ENCODE results near the gene SLC17A8. TPM values are rescaled to one million over a fixed set of nuclear protein-coding genes. Genes with fewer than 3 reads are reported as not detected.
"Not testable (repeated sequence)": the region's sequence is repeated elsewhere in the genome, so short reads cannot be mapped to it uniquely, and the experiment has no call there.

Gene SLC17A8
- total RNA-seq, 2 donors from 2014 or later = not detected

GRCh38 chr12:100403446-100403845, 46.6 kb downstream of the SLC17A8 start:
- intact Hi-C loops (cut with DNase I) = no loop called here
- no peak for DNase-seq (ENCODE audit: low spot score)

DNA sequence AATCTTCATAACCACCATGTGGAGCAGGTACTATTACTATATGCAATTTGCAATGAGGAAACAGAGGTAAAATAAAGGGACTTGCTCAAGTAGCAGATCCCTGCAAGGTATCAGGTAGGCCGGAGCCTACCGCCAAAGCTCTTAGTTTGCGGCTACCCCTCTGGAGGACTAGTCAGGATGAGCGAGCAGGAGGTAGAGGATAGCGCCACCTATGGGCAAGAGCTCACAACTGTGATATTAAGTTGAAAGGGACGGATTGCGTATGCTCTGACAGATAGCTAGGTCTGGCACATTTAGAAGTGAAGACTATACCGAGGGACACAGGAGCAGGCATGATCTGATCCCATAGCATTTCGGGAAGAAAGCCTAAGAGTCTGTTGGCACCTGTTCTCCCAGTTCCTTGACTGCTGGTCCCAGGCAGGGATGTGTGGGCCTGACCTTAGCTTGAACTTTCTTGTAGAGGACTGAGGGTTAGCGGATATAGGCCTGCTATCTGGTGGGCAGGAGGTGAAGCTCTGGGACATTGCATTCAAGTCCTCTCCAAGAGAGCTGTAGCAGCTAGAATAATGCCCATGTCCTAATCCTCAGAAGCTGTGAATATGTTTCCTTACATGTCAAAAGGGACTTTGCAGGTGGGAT, 48.0 kb downstream of the SLC17A8 start:
- DNase-seq (ENCODE audit: low spot score) = no peak
- intact Hi-C loops (cut with DNase I) = no loop called here

DNA sequence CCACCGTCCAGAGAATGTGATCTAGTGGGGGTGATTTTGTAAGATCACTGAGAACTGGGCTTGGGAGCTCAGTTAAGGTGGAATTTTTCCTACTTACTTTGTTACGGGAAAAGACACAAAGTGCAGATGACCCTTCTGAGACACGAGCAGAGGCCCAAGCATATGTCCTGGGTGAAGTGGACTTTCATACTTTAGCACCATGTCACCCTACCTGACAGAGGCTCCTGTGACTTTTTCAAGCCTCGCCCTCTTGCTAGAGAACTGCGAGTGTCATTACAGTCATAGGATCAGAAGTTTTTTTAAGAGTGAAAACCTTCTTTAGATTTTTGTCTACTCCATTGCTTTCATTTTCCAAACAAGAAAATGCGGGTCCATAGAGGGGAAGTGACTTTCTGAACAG, 56.1 kb downstream of the SLC17A8 start:
- DNase-seq (ENCODE audit: low spot score) = no peak
- intact Hi-C loops (cut with DNase I) = no loop called here

DNA sequence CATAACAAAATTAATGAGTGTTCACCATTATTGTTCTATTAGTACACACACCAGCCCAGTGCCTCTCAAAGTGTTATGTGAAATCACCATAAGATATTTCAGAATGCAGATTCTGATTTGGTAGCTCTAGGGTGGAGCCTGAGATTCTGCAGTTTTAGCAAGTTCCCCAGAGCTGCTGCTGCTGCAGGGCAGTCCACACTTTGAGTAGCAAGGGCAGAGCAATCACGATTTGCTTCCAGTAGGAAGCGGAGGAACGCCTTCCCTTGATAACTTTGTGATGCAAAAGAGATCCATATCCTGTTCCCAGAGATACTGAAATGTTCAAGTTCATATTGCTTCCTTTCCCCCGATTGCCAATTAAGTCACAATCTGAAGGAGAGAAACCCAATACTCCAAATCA, 57.9 kb downstream of the SLC17A8 start:
- intact Hi-C loops (cut with DNase I) = no loop called here
- DNase-seq (ENCODE audit: low spot score) = no peak

DNA sequence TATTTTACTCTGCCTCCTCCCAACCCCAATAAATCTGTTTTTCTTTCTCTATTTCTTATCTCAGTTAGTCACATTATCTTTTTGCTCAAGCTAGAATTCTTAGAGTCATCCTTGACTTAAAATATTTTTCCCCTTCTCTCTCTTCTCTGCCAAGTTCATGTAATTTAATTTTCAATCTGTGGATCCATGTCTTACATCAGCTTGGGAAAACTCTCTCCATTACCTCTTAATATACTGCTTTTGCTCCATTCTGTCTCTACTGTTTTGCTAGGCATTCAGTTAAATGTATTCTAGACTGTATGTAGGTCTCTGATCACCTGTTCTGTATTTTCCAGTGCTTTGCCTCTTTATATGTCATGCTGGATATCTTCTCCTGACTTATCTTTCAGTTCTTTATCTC, 65.8 kb downstream of the SLC17A8 start:
- DNase-seq (ENCODE audit: low spot score) = no peak
- intact Hi-C loops (cut with DNase I) = no loop called here

DNA sequence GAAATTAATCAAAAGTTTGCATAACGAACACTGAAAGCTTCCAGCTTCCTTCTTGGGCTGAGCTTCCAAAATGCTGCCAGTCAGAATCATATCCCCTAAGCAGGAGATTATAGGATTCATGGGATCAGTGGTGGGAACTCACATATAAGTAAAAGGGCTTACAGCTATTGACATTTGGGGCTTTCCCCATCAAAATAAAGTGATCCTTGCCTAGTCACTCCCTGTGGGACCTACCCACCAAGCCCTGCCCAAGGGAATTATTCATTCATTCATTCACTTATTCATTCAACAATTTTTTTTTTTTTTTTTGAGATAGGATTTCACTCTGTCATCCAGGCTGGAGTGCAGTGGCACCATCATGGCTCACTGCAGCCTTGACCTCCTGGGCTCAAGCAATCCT, 69.3 kb downstream of the SLC17A8 start:
- intact Hi-C loops (cut with DNase I) = no loop called here
- DNase-seq (ENCODE audit: low spot score) = no peak

DNA sequence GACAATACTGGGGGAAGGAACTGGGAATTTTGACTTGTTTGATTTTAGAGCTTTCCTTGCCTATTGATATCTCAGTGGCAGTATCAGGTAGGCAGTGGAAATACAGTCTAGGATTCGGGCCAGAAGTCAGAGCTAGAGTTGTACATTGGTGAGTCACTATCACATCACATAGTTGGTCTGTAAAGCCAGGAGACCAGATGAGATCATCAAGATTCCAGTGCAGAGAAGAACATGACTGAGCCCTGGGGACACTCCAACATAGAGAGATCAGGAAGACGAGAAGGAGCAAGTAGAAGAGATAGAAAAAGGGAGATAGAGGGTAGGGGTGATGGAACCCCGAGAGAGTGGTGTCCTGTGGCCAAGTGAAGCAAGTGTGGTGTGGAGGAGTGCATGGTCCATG, 70.2 kb downstream of the SLC17A8 start:
- intact Hi-C loops (cut with DNase I) = no loop called here
- DNase-seq (ENCODE audit: low spot score) = no peak

DNA sequence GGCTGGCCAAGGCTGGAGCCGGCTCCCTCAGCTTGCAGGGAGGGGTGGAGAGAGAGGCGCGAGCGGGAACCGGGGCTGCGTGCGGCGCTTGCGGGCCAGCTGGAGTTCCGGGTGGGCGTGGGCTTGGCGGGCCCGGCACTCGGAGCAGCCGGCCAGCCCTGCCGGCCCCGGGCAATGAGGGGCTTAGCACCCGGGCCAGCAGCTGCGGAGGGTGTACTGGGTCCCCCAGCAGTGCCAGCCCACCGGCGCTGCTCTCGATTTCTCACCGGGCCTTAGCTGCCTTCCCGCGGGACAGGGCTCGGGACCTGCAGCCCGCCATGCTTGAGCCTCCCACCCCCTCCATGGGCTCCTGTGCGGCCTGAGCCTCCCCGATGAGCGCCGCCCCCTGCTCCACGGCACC, 73.4 kb downstream of the SLC17A8 start:
- DNase-seq (ENCODE audit: low spot score); intact Hi-C loops (cut with DNase I): not testable (repeated sequence)

- no peak for DNase-seq (ENCODE audit: low spot score)
- intact Hi-C loops (cut with DNase I) = no loop called here
These were observed 76.8 kb downstream of the SLC17A8 start for GRCh38 chr12:100433701-100434100.

DNA sequence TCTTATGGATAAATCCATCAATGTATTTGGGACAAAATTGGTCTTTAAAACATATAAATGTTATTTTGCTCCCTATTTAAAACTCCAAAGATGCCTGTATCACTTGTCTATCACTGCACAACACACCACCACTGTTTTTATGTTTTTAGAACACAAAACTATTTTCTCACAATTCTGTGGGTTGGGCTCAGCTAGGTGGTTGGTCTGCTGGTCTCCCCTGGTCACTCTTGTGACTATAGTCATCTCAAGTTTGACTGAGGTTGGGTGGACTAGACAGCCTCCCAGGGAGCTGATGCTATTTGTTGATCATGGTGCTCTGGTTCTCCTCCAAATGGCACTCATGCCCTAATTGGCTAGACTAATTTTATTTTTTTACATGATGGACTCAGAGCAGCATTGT, 77.3 kb downstream of the SLC17A8 start:
- intact Hi-C loops (cut with DNase I) = no loop called here
- DNase-seq (ENCODE audit: low spot score) = no peak

- no peak for DNase-seq (ENCODE audit: low spot score)
- intact Hi-C loops (cut with DNase I) = no loop called here
These were observed 79.1 kb downstream of the SLC17A8 start for GRCh38 chr12:100435957-100436356.

DNA sequence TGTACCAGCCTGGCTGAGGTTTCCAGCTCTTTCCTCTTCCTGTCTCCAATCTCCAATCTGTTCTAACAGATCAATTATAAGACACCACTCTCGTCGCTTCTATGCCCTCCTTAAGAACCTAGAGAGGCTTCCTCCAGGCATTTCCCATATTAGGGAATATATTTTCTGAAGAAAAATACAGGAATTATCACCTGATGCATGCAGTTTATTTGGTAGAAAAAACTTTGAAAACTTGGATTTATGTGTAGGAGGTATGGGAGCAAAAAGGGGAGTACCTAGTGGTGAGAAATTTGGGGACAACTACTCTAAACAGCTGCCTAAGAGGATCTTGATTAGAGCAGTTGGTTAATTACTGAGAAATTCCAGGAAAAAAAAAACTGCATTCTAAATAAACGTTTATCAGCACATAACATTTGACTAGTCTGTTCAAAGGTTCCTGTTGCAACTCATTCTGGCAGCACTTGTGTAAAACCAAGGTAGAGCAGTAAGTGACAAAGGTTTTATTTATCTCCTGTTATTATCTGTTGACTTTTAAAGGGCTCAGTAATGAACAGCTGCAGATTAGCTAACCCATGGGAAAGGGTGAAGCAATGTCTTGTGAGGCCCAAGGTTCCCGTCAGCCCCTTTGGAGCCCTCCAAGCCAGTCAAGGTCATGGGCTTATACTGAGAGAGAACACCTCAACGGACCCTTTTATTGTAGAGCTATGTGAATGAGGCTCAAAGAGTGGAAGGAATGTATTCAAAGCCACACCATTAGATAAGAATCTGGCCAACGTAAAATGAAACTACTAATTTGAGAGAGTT, 80.4 kb downstream of the SLC17A8 start:
- no peak for DNase-seq (ENCODE audit: low spot score)
- intact Hi-C loops (cut with DNase I) = no loop called here

- intact Hi-C loops (cut with DNase I) = no loop called here
- no peak for DNase-seq (ENCODE audit: low spot score)
These were observed 82.9 kb downstream of the SLC17A8 start for GRCh38 chr12:100439797-100440196.

DNA sequence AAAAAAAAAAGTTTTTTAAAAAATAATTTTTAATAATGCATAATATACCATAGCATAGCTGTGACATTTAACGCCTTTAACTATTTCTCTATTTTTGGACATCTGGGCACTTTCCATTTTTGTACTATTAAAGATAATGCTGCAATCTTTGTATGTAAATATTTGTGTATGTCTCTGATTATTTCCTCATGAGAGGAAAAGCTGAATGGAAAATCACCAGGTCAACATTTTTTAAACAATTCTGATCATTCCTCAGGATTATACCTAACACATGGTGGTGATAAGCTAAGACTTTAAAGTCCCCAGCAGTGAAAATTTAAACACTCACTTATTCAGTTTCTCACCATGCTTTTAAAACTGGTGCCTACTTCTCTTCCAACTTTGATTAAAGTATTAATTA, 85.5 kb downstream of the SLC17A8 start:
- intact Hi-C loops (cut with DNase I) = no loop called here
- DNase-seq (ENCODE audit: low spot score) = no peak

- intact Hi-C loops (cut with DNase I) = no loop called here
- DNase-seq (ENCODE audit: low spot score) = no peak
These were observed 86.6 kb downstream of the SLC17A8 start for GRCh38 chr12:100443434-100443833.

GRCh38 chr12:100445081-100445481, 88.2 kb downstream of the SLC17A8 start:
- intact Hi-C loops (cut with DNase I) = no loop called here
- DNase-seq (ENCODE audit: low spot score) = no peak

GRCh38 chr12:100447381-100447780, 90.5 kb downstream of the SLC17A8 start:
- DNase-seq (ENCODE audit: low spot score) = no peak
- intact Hi-C loops (cut with DNase I) = no loop called here

DNA sequence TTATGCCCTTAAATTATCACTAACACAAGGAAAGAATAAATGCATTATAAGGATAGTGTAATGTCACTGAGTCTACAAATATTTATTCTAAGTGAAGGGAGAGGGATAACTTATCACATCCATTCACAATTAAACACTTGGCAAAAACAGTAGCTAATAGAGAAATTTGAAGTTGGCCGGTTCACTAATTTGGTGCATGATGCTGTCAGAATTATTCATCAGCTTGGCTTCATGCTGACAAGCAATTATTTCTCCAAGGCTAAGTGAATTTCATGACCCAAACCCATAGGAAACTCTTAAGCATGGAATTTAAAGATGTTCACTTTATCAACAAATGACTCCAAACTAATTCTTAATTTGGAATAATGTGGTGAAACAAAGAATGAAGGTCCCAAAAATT, 91.8 kb downstream of the SLC17A8 start:
- no peak for DNase-seq (ENCODE audit: low spot score)
- intact Hi-C loops (cut with DNase I) = no loop called here

- no peak for DNase-seq (ENCODE audit: low spot score)
- intact Hi-C loops (cut with DNase I) = no loop called here
These were observed 93.9 kb downstream of the SLC17A8 start for GRCh38 chr12:100450735-100451134.

DNA sequence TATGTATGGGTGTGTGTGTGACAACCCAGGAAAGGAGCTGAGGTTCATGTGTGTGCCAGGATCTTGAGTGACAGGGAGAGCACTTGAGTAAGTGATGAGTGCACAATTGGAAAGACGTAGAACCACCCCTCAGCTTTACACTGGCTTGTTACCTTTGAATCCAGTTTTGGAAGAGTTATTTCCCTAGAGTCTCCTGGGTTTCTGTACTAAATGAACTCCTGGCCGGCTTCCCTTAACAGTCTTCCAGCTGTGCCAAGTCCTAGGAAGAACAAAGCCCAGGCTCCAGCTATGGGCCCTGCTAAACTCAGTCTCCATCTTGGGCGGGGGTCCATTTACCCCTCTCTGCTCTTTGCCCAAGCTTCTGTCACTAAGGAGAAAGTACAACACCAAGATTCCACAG, 97.1 kb downstream of the SLC17A8 start:
- no peak for DNase-seq (ENCODE audit: low spot score)
- intact Hi-C loops (cut with DNase I) = no loop called here

DNA sequence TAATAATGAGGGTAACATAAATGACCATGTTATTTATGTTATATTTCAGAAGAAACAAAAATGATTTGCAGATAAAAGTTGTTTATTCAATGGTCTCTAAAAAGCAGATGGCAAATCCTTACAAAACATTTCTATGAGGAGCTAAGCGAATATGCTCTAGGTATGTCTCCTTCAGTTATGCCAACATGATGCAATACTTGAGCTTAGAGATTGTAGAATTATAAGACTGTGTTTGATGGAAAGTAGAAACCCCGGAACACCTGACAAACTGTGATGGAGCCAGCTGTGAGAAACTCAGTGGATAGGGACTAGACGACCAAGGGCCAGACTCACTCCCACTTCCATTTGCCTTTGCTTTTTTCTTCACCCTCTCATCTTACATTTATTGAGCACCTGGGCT, 99.0 kb downstream of the SLC17A8 start:
- intact Hi-C loops (cut with DNase I) = no loop called here
- DNase-seq (ENCODE audit: low spot score) = no peak
